Gastroesophageal sphincter (tissue), 4 donors: Measurements from ENCODE around the gene DCTN3. TPM values are rescaled to one million over a fixed set of nuclear protein-coding genes. Genes with fewer than 3 reads are reported as not detected.

Source experiments
- ATAC-seq: fragments of 150-250 bp; one replicate; pipeline ENCODE4 v1.9.1; 2016; ENCODE audit warnings: mild to moderate bottlenecking, moderate library complexity
- H3K27ac ChIP-seq, 4 donors: fragments of 200-600 bp; sonication (generic) in 3 of 4; 1 replicate in 3 of 4; 2 replicates in 1 of 4; pipeline ENCODE4 v1.5.1; 2016 to 2019
- H3K27me3 ChIP-seq: fragments of 200-600 bp; sonication (generic); one replicate; pipeline ENCODE4 v1.5.1; 2019
- H3K36me3 ChIP-seq, 2 donors: fragments of 200-600 bp; sonication (generic); one replicate each; pipeline ENCODE4 v1.5.1; 2019; ENCODE audit warnings: control low read depth in 1 of 2
- H3K4me1 ChIP-seq, 3 donors: fragments of 200-600 bp; sonication (generic); 1 replicate in 2 of 3; 2 replicates in 1 of 3; pipeline ENCODE4 v1.5.1; 2016 to 2019; ENCODE audit warnings: control low read depth in 2 of 3
- H3K4me3 ChIP-seq, 2 donors: fragments of 200-600 bp; sonication (generic); one replicate each; pipeline ENCODE4 v1.5.1; 2019; ENCODE audit warnings: mild to moderate bottlenecking in 1 of 2, moderate library complexity in 1 of 2
- H3K9me3 ChIP-seq, 3 donors: fragments of 200-600 bp; sonication (generic); one replicate each; pipeline ENCODE4 v1.5.1; 2017 to 2019; ENCODE audit warnings: control low read depth in 2 of 3
- EP300 ChIP-seq: sonication (generic); formaldehyde crosslinking; IDR thresholded peaks from one replicate; pipeline ENCODE4 v1.6.1; 2017; ENCODE audit warnings: antibody characterized with exemption, mild to moderate bottlenecking
- POLR2A ChIP-seq, 2 donors: fragments of 450-650 bp; IDR thresholded peaks; one replicate each; pipeline ENCODE4 v1.6.1; 2017; ENCODE audit warnings: antibody characterized with exemption in 2 of 2, mild to moderate bottlenecking in 2 of 2, moderate library complexity in 1 of 2
- POLR2AphosphoS5 ChIP-seq: sonication (generic); formaldehyde crosslinking; IDR thresholded peaks from one replicate; pipeline ENCODE4 v1.6.1; 2017; ENCODE audit warnings: antibody characterized with exemption
- WGBS, 2 donors: methylation state at CpG; one replicate each; pipeline ENCODE4 v1.1.5; 2018; ENCODE audit warnings: low coverage in 1 of 2; 5-methylcytosine and 5-hydroxymethylcytosine counted together
- total RNA-seq, 4 donors: library from RNA; depleted of rRNA; stranded (reverse); fragments of >200 nt; gene quantifications; one replicate each; pipeline ENCODE4 v1.1.0, GENCODE V29; 2016
- TF ChIP-seq, protein P1 (sequence below), 4 experiments: fragments of 200-600 bp in 2 of 4; fragments of 450-650 bp in 2 of 4; sonication (generic) in 1 of 4; IDR thresholded peaks; one replicate each; pipeline ENCODE4 v1.5.1; 2017 to 2019; ENCODE audit warnings: antibody characterized with exemption in 4 of 4, mild to moderate bottlenecking in 2 of 4, moderate library complexity in 2 of 4

The DCTN3 gene
- total RNA-seq, 4 donors from 2014 or later: 80.5 to 136 (median 98.7) TPM

DNA sequence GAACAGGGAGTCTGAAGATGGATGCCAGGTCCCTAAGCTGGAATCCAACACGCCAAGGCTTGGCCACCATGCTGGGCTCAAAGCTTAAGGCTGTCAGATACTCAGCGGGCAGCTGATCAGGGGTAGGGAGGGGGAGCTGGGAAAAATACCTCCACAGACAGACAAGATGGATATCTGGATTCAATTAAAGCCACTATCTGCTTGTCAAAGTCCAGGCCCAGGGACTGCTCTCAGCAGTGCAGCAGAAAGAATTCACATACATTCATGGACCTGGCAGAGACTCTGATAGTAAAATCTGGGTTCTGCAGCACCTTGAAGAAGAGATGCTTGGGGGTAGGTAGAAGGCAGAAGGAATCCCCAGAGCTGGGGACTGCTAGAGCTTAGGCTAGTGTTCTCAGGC is 5.2 kb downstream of the DCTN3 start:
- H3K4me1 ChIP-seq: peaks cover 0 to 48% (median 15%) of the 10 kb centered on the region in 3 donors
- no peak overlapping the region for H3K4me3 ChIP-seq
- no peak overlapping the region for H3K27ac ChIP-seq
- WGBS, 2 donors: 90% methylated on average over 2 of the region's 2 CpGs; no CpG with 5 or more reads in 1 of the 2 donors
- H3K27me3 ChIP-seq: no peaks in the 10 kb centered on the region
- ATAC-seq: no peak
- H3K36me3 ChIP-seq: peaks cover 0 to 53% of the 10 kb centered on the region in 2 donors
- no peaks in the 10 kb centered on the region for H3K9me3 ChIP-seq
- TF ChIP-seq, protein P1, sequence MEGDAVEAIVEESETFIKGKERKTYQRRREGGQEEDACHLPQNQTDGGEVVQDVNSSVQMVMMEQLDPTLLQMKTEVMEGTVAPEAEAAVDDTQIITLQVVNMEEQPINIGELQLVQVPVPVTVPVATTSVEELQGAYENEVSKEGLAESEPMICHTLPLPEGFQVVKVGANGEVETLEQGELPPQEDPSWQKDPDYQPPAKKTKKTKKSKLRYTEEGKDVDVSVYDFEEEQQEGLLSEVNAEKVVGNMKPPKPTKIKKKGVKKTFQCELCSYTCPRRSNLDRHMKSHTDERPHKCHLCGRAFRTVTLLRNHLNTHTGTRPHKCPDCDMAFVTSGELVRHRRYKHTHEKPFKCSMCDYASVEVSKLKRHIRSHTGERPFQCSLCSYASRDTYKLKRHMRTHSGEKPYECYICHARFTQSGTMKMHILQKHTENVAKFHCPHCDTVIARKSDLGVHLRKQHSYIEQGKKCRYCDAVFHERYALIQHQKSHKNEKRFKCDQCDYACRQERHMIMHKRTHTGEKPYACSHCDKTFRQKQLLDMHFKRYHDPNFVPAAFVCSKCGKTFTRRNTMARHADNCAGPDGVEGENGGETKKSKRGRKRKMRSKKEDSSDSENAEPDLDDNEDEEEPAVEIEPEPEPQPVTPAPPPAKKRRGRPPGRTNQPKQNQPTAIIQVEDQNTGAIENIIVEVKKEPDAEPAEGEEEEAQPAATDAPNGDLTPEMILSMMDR (IDR thresholded peaks at IDR 0.05): no peak

DNA sequence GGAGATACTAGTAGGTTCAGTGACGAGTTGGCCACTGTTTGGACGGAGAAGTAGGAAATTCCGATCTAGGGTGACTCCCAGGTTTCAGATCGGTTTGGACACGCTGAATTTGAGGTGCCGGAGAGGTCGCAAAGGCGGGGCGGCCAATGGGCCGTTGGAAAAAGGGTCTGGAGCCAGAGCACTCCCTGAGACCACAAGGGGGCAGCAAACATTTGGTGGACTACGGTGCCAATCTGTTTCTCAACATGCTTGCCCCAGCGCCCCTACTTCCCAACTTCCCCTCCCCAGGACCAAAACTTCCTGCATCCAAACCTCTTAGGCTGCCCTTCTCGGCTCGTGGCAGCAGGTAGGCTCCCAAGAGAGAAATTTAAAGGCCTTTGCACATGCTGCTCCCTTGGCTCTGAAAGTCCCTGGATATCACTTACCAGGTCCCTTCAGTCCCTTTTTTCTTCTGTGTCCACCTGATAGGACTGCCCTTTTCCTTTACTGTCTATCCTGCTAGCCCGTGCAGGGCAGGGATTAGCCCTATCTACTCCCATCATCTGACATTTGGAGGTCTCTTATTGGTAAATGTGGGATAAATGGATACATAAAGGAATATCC is 7.4 kb downstream of the DCTN3 start:
- 0 to 2% methylated on average over 8 to 15 of the region's 15 CpGs for WGBS, 2 donors
- TF ChIP-seq EP300 (no peak), POLR2AphosphoS5 (peak; percentile 11), POLR2A (IDR thresholded peaks at IDR 0.05) (no peak)
- TF ChIP-seq, protein P1 (IDR thresholded peaks at IDR 0.05): peak in 3 of 4 experiments; percentile 69 to 89 (median 76)
- peaks cover 0 to 33% (median 10%) of the 10 kb centered on the region in 3 donors for H3K4me1 ChIP-seq
- H3K4me3 ChIP-seq: peak overlapping the region; percentile 71 to 84
- H3K27me3 ChIP-seq: no peaks in the 10 kb centered on the region
- peak overlapping the region in 3 of 4 donors; percentile 85 for H3K27ac ChIP-seq
- H3K9me3 ChIP-seq: no peaks in the 10 kb centered on the region
- H3K36me3 ChIP-seq: peaks cover 0 to 45% of the 10 kb centered on the region in 2 donors
- peak; percentile 68 for ATAC-seq

DNA sequence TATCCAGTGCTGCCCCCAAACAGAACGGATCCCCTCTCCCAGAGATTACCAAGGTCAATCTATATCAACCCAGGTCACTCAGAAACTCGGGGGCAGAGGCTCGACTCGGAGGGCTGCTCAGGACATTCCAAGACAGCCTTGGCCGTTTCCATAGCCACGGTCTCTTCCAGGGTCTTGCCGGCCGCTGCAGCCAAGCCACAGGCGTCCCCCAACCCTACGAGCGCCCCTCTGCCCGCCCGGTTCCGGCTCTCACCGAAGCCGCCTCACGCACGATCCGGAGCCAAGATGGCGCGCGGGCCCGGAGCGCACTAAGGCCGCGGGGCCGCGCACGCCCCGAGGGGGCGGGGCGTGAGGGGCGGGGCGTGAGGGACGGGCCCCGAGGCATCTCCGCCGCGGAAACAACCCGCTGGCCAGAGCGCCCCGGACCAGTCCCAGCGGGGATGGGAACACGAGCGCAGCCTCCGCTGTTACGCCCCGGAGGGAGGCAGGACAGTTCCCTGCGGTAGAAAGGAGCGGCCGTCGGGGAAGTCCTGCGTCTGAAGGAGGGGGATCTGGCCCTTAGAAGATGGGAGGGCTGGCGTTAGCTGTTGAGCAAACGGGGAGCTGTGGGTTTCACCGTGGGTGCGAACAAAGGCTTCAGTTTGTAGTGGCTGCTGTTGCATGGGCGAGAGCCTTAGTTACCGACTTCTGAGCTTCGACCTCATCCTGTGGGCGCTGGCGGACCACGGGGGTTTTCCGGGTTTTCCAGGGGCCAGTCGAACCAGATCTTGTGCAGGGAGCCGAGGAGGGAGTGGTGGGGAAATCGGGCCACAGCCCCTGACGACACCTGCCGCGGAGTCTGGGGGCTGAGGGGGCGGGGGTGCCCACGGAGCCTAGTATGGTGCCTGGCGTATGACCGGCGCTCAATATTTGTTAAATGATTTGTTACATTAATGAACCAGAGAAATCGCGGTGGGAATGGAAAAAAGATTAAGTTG is 8.2 kb downstream of the DCTN3 start, which contains the start of gene RPP25L:
TSS of gene RPP25L (minus strand) at position 287 of the 977 bp plus-strand sequence. CDS start 801 bp downstream, outside the sequence.
- peak; percentile 97 for ATAC-seq
- Histone ChIP-seq H3K9me3 (no peaks in the 10 kb centered on the region), H3K27ac (peak within 1 kb of the TSS; percentile 75 to 85 (median 85)), H3K36me3 (peaks cover 0 to 37% of the 10 kb centered on the region in 2 donors), H3K27me3 (no peaks in the 10 kb centered on the region), H3K4me3 (peak within 1 kb of the TSS; percentile 71 to 84), H3K4me1 (peaks cover 0 to 33% (median 10%) of the 10 kb centered on the region in 3 donors)
- peak; percentile 68 to 78 for TF ChIP-seq POLR2A (IDR thresholded peaks at IDR 0.05)
- TF ChIP-seq, protein P1 (IDR thresholded peaks at IDR 0.05): peak in 1 of 4 experiments; percentile 18
- peak; percentile 76 for TF ChIP-seq POLR2AphosphoS5
- TF ChIP-seq EP300: no peak
- 0 to 2% methylated on average over 10 of the region's 77 CpGs for WGBS, 2 donors

DNA sequence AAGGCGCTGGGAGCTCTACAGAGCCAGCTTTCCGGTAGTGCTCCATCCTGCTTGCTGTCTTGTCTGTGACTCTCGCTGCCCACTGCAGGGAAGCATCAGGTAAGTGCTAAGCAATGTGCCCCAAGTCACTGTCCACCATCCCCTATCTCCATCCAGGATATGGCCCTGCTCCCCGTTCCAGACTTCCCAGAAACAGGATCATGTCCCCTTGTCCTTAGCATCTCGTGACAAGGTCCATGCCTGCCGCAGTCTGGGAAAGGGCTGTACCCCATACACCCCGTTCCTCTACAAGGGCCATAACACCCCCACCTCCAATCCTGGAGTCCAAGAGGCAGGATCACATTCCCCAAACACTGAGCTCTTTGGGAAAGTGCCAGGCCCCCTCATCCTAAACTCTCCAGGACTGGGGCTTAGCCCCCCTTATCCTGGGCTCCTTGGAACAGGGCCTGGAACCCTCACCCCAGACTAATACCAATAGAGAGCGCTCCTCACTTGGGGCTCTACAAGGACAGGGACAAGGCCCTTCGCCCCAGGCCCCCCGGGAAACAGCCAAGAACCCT is 9.0 kb downstream of the DCTN3 start:
- WGBS, 2 donors: 40% methylated on average over 2 of the region's 10 CpGs; no CpG with 5 or more reads in 1 of the 2 donors
- H3K9me3 ChIP-seq: no peaks in the 10 kb centered on the region
- peaks cover 0 to 29% of the 10 kb centered on the region in 2 donors for H3K36me3 ChIP-seq
- no peaks in the 10 kb centered on the region for H3K27me3 ChIP-seq
- TF ChIP-seq EP300 (no peak), POLR2AphosphoS5 (no peak), POLR2A (IDR thresholded peaks at IDR 0.05) (no peak)
- TF ChIP-seq, protein P1 (IDR thresholded peaks at IDR 0.05): no peak
- peak overlapping the region; percentile 71 to 84 for H3K4me3 ChIP-seq
- H3K4me1 ChIP-seq: peaks cover 0 to 33% (median 10%) of the 10 kb centered on the region in 3 donors
- peak overlapping the region; percentile 75 to 85 (median 85) for H3K27ac ChIP-seq
- peak; percentile 18 for ATAC-seq
